Measurements from ENCODE around the gene IL2RA.
"Not testable (repeated sequence)": the region's sequence is repeated elsewhere in the genome, so short reads cannot be mapped to it uniquely, and the experiment has no call there.

The IL2RA gene

GRCh38 chr10:6082496-6083395 lies 20.6 kb upstream of the IL2RA start:
- no peak for DNase-seq

DNA sequence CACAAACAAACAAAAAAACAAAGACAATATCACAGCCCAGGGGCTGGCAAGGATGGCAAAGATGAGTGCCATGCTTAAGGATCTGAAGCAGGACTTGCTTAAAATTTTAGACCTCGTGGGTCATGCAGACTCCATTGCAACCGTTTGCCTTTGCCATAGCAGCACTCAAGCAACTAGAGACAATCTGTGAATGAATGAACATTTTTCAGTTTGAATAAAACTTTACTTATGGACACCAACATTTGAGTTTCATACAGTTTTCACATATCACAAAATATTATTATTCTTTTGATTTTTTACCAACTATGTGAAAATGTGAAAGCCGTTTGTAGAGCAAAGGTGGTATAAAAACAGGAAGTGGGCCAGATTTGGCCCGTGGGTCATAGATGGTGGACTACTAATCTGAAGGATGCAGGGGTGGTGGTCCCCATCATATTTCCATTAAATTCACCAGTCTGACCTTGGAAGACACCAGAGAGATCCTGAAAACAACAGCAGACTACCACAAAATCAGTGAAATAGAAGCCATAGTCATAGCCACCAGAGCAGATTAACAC lies 18.3 kb upstream of the IL2RA start:
- DNase-seq: no peak

GRCh38 chr10:6079044-6079443 lies 16.9 kb upstream of the IL2RA start:
- no peak for DNase-seq

DNA sequence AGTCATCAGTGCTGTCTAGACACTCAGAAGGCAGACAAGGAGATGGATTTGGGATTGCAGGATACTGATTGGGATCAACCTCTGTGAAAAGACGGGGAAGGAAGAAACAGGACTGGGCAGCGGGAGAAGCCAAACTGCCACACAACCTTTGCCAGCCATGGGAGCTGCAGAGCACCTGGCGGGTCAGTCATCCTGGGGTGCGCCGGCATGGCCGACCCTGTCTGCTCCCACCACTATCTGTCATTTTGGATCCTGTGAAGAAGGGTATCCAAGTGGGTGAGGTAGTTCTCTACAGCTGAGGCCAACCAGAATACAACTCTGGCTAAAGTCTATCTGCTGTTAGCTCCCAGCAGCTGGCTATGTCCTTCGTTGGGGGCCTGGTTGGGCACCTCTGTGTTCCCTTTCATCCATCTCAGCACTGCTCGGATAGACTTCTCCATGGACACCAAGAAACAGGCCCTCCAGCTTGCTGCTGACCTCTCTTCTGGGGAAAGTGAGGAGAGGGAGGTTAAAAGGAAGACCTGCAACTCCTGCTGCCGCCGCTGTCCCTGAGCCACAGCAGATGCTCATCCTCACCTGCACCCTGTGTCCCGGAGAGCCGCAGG lies 15.0 kb upstream of the IL2RA start:
- no peak for DNase-seq

GRCh38 chr10:6074489-6075301 lies 12.5 kb upstream of the IL2RA start:
- DNase-seq: no peak

DNA sequence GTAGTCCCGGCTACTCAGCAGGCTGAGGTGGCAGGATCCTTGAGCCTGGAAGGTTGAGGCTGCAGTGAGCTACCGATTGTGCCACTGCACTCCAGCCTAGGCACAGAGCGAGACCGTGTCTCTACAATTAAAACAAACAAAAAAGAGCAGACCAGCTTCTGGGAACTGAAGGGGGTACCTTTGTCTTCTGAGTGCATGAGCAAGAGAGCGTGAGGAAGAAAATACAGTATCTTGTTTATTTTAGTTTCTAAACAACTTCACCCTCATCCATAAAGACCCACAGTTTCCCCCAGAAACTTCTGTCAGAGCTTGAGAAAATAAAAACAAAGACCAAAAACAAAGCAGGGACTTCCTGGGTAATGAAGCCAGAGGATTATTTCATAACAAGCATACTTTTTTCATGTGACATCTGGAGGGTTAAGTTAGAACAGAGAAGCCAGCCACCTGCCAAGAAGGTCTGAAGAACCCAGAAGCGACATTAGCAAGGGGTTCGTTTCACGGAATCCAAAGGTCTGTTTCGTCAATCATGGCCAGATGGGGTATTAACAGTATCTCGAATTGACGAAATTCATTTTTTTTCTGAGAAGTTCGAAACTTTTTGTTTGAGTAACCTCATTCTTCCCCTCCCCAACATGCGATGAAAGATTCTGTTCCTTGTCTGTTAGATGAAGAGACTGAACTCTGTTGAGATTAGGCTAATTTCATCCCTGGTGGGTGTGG lies 10.2 kb upstream of the IL2RA start:
- no peak for DNase-seq

DNA sequence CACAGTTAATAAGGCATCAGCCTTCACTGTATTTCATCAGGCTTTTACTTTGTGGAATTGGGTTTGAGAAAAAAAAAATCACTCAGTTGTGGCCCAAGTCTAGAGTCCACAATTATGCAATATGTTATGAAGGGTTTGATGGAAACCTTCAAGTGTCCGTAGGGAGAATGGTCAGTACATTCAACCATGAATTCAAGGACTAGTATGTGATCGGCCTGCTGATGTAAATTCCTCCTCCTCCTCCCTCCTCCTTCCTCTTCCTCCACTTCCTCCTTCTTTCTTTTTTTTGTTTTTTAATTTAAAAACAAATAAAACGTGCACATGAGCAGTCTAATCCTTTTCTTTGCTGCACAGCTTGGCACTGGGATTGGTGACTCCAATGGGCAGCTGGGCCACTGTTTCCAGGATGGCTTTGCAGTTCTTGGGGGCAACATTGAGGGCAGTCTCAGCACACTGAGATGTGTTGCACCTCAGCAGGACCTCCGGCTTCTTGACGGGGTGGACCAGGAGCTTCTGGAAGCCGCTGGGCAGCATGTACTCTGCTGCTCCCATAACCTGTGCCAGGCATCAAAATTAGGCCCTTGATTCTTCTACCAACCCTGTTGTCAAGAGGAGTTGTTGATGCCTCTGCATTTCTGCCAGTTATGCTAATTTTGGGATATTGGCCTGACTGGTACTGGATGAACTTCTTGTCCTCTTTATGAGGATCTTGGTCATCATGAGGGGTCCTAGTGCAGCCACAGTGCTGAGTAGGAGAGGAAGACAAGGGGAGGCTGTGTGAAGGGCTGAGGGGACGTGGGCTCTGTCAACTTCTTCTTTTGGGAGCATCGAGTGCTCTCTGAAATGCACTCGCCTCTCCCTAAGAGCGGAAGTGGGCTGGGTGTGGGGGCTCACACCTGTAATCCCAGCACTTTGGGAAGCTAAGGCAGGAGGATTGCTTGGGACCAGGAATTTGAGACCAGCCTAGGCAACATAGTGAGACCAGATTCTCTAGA lies 9.3 kb upstream of the IL2RA start:
- no peak for DNase-seq

DNA sequence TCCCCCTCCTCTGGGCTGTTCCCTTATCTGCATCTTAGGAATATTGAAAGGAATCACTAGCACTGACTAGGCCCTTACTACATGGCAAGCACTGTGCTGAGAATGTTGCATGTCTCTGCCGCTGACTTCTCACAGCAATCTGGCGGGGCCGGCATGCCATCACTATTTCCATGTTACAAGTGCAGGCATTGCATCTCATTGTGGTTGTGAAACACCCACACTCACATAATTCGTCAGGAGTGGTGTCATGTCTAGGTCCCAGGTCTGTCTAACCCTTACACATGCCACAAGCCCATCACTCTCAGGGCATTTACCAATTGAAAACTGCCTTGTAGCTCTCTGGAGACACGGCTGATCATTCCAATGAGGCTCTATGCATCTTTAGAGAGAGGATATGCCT lies 8.5 kb upstream of the IL2RA start:
- DNase-seq: no peak

DNA sequence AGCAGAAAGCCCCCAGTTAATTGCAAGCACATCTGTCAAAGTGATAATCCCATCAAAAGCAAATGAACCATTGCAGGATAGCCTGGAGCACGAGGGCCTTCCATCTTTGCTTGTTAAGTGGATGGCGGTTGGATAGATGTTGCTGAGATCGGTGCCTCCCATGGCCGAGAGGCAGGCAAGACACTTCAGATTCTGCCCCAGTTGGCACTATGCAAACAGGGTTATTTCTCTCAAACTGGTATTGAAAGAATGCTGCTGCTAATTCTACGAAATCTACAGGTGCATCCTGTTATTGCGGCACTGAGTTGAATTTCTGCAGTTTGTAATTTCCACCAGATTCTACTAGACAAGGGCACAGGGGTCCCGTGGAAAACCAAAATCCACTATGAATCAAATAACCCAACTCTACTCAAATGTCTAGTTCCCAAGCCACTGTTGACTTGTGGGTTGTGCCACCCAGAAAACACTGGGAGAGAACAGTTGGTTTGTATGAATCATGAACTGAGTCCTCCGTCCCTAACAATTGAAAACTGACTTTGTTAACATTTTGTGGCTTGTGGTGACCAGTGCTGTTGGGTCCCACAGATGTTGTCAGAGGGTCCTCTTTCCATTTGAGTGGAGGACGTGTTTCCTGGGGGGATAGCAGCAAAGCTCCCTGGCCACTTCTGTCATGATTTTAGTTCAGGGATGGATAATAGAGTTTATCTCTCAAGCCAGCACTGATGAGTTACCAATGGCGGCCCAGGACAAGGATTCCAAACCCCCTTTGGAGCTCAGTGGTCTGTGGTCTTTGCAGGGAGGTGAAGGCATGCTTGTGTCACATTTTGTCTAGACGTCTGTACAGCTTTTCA lies 7.1 kb upstream of the IL2RA start:
- no peak for DNase-seq

DNA sequence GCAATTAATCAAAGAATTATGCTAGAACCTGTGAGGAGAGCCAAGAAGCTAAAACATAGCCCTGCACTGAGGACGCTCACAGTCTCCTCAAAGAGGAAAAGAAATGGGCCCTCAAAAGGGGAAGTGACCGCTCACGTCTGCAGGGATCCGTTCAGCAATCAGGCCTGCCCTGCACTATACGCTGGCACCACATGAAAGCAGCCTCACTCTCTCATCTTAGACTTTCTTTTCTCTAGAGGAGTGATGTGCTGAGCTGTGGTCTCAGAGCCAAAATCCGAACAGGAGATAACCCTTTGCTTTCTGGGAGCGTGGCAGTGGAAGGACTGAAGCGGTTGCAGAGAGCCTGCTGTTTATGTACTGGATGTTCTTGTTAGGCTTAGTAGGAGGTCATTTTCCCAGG lies 6.3 kb upstream of the IL2RA start:
- no peak for DNase-seq

DNA sequence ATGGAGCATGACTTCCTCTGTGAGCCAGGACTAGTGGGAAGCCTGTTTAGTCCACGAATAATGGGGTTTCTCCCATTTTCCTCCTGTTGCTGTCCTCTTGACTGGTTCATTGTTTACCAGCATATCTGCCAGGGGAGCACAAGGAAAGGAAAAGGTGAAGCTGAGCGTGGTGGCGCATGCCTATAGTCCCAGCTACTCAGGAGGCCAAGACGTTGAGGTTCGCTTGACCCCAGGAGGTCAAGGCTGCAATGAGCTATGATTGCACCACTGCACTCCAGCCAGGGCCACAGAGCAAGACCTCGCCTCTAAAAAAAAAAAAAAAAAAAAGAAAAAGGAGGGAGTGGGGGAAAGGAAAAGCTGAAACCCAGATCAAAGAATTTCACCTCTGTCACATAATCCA lies 5.8 kb upstream of the IL2RA start:
- no peak for DNase-seq

GRCh38 chr10:6067457-6067856 lies 5.3 kb upstream of the IL2RA start:
- no peak for DNase-seq

- no peak for DNase-seq
Measured at GRCh38 chr10:6065835-6066234, 3.7 kb upstream of the IL2RA start.

GRCh38 chr10:6065406-6065805 lies 3.2 kb upstream of the IL2RA start:
- no peak for DNase-seq

DNA sequence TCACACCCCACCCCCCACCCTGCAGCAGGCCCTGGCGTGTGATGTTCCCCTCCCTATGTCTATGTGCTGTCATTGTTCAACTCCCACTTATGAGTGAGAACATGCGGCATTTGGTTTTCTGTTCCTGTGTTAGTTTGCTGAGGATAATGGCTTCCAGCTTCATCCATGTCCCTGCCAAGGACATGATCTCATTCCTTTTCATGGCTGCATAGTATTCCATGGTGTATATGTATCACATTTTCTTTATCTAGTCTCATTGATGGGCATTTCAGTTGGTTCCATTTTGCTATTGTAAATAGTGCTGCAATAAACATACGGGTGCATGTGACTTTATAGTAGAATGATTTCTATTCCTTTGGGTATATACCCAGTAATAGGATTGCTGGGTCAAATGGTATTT lies 2.6 kb upstream of the IL2RA start:
- DNase-seq: not testable (repeated sequence)

DNA sequence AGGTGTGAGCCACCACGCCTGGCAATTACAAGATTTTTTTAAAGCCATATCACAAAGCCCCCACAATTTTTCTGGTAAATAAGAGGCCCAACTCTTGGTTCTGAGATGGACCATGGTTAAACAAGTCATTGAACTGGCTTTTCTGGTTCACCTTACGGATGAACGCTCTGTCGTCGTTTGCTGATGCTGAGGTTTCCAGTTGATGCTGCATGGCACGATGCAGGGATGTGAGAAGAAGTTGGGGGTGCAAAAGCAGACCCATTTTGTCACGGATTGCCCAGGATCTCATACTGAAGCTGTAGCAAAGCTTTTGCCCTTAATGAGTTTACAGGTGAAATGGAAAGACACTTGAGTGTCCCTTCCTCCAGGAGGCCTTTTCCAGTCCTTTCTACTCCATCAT lies 2.0 kb upstream of the IL2RA start:
- DNase-seq: no peak

DNA sequence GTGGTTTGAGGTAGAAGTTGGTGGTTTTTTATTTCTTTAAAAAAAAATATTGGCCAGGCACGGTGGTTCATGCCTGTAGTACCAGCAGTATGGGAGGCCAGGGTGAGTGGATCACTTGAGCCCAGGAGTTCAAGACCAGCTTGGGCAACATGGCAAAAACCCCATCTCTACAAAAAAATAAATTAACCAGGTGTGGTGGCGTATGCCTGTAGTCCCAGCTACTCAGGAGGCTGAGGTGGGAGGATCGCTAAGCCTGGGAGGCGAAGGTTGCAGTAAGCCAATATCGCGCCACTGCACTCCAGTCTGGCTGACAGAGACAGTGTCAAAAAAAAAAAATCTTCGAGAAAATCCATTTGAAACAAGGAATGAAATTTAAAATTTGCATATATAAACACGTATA lies 1.1 kb downstream of the IL2RA start:
- no peak for DNase-seq

- no peak for DNase-seq
Measured at GRCh38 chr10:6059506-6059905, 2.7 kb downstream of the IL2RA start.

GRCh38 chr10:6058682-6059475 lies 3.3 kb downstream of the IL2RA start:
- DNase-seq: no peak

All from NCI-H1436 (cell line).